Measurements from ENCODE around the gene DNAH6. TPM values are rescaled to one million over a fixed set of nuclear protein-coding genes. Genes with fewer than 3 reads are reported as not detected.

Gene DNAH6
- total RNA-seq, 6 experiments from 2014 or later = 0.66 to 2.3 (median 1.3) TPM

DNA sequence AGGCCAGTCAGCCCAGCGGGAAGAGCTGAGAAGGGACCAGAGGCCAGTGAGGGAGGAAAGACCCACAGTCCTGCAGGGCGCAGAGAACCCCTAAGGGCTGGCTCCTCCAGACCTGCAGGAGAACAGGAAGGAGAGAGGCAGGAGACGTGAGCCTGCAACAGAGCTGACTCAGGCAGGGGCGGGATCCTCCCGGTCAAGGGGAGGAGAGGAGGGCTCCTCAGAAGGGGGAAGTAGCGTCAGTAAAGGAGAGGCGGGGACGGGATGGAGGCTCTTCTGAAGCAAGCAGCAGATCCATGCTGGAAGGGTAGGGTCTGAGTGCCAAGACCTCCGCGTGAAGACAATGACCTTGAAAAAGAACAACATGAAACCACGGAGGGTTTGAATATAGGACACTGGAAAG, 313.8 kb downstream of the DNAH6 start:
- DNase-seq = peak in 2 of 3 donors; percentile 54 to 70
- intact Hi-C loops (cut with DNase I) = no loop called here
- peak; percentile 45 to 66 (median 66) for ATAC-seq
- Histone ChIP-seq H3K9me3 (no peaks in the 10 kb centered on the region), H3K4me1 (peaks cover 0 to 7% (median 0%) of the 10 kb centered on the region in 4 donors), H3K27me3 (no peaks in the 10 kb centered on the region), H3K27ac (no peak overlapping the region), H3K4me3 (no peak overlapping the region), H3K36me3 (no peaks in the 10 kb centered on the region)
- 74% methylated on average over 11 of the region's 11 CpGs for WGBS (ENCODE audit: insufficient coverage, low coverage, low lambda C conversion rate, missing lambda C conversion rate)
- TF ChIP-seq, protein P1, sequence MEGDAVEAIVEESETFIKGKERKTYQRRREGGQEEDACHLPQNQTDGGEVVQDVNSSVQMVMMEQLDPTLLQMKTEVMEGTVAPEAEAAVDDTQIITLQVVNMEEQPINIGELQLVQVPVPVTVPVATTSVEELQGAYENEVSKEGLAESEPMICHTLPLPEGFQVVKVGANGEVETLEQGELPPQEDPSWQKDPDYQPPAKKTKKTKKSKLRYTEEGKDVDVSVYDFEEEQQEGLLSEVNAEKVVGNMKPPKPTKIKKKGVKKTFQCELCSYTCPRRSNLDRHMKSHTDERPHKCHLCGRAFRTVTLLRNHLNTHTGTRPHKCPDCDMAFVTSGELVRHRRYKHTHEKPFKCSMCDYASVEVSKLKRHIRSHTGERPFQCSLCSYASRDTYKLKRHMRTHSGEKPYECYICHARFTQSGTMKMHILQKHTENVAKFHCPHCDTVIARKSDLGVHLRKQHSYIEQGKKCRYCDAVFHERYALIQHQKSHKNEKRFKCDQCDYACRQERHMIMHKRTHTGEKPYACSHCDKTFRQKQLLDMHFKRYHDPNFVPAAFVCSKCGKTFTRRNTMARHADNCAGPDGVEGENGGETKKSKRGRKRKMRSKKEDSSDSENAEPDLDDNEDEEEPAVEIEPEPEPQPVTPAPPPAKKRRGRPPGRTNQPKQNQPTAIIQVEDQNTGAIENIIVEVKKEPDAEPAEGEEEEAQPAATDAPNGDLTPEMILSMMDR (IDR thresholded peaks at IDR 0.05) = no peak
- TF ChIP-seq POLR2A (IDR thresholded peaks at IDR 0.05) = no peak

- no peak for DNase-seq
Measured at GRCh38 chr2:84830758-84831500, 314.6 kb downstream of the DNAH6 start.

GRCh38 chr2:84832772-84833461, 316.6 kb downstream of the DNAH6 start:
- WGBS (ENCODE audit: insufficient coverage, low coverage, low lambda C conversion rate, missing lambda C conversion rate) = 73% methylated on average over 5 of the region's 5 CpGs
- peaks cover 0 to 7% (median 0%) of the 10 kb centered on the region in 4 donors for H3K4me1 ChIP-seq
- ATAC-seq = peak; percentile 57 to 71 (median 67)
- no peaks in the 10 kb centered on the region for H3K27me3 ChIP-seq
- no peak for TF ChIP-seq POLR2A (IDR thresholded peaks at IDR 0.05)
- TF ChIP-seq, protein P1 (IDR thresholded peaks at IDR 0.05) = no peak
- intact Hi-C loops (cut with DNase I) = no loop called here
- no peak overlapping the region for H3K4me3 ChIP-seq
- H3K36me3 ChIP-seq = no peaks in the 10 kb centered on the region
- peak in 1 of 3 donors; percentile 32 for DNase-seq
- H3K9me3 ChIP-seq = peaks cover 0 to 5% (median 0%) of the 10 kb centered on the region in 4 donors
- H3K27ac ChIP-seq = no peak overlapping the region

More at GRCh38 chr2:84830758-84831500, 314.6 kb downstream of the DNAH6 start:
- no peak overlapping the region for H3K4me3 ChIP-seq
- H3K4me1 ChIP-seq = peaks cover 0 to 7% (median 0%) of the 10 kb centered on the region in 4 donors
- H3K27ac ChIP-seq = no peak overlapping the region
- intact Hi-C loops (cut with DNase I) = no loop called here
- no peak for ATAC-seq
- TF ChIP-seq, protein P1 (IDR thresholded peaks at IDR 0.05) = no peak
- no peak for TF ChIP-seq POLR2A (IDR thresholded peaks at IDR 0.05)
- 70% methylated on average over 5 of the region's 10 CpGs for WGBS (ENCODE audit: insufficient coverage, low coverage, low lambda C conversion rate, missing lambda C conversion rate)
- H3K27me3 ChIP-seq = no peaks in the 10 kb centered on the region
- no peaks in the 10 kb centered on the region for H3K9me3 ChIP-seq
- no peaks in the 10 kb centered on the region for H3K36me3 ChIP-seq

DNA sequence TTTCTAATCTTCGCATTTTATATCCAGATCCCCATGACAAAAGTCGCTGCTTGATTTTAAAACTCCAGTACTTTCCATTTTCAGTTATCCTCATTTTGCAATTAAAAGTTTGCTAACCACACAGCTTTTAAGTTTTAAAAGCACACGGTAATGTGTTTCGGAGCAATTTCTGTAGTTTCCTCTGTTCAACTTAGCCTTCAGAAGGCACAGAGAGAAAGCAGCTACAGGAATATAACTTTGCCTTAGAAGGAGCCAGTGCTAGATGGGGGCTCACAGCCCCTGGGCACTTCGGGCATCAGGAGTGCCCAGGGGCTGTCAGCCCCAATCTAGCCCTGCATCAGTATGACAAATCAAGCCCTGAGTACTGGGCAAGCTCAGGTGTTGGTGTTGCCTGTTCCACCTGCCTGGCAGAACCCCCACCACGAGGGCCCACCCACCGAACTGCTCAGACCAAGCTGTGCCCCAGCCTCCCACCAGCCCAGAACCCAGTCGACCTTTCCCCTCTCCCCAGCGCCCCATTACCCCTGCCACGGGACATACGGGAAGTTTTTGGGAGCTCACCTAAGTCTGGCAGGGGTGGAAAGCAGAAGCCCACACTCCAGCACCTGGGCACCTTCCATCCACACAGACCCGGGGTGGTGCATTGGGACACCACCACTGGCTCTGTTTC, 317.3 kb downstream of the DNAH6 start:
- no peak overlapping the region for H3K4me3 ChIP-seq
- no peak overlapping the region for H3K27ac ChIP-seq
- H3K9me3 ChIP-seq = peaks cover 0 to 5% (median 0%) of the 10 kb centered on the region in 4 donors
- TF ChIP-seq, protein P1 (IDR thresholded peaks at IDR 0.05) = no peak
- no peak for TF ChIP-seq POLR2A (IDR thresholded peaks at IDR 0.05)
- H3K4me1 ChIP-seq = peaks cover 0 to 7% (median 0%) of the 10 kb centered on the region in 4 donors
- intact Hi-C loops (cut with DNase I) = no loop called here
- no peak for DNase-seq
- no peak for ATAC-seq
- H3K36me3 ChIP-seq = no peaks in the 10 kb centered on the region
- 79% methylated on average over 5 of the region's 12 CpGs for WGBS (ENCODE audit: insufficient coverage, low coverage, low lambda C conversion rate, missing lambda C conversion rate)
- no peaks in the 10 kb centered on the region for H3K27me3 ChIP-seq

All from right lobe of liver (tissue), 6 donors.